Activated CD8-positive, alpha-beta T cell treated with anti-CD3 and anti-CD28 coated beads, Interleukin-2, amount 10 ng/mL, durations not matched to agents 7 days and 5 days (primary cell): ENCODE results near the gene CDC23. TPM values are rescaled to one million over a fixed set of nuclear protein-coding genes. Genes with fewer than 3 reads are reported as not detected.
"Not testable (repeated sequence)": the region's sequence is repeated elsewhere in the genome, so short reads cannot be mapped to it uniquely, and the experiment has no call there.

ENCODE experiments used
- ATAC-seq: fragments of 150-1000 bp; cut with Tn5 transposase; one replicate; pipeline ENCODE4 v1.10.0; 2021; ENCODE audit warnings: moderate library complexity
- CTCF ChIA-PET: fragments of 350-600 bp; sonication (Branson Sonifier 250); formaldehyde crosslinking; loops from one replicate; lab custom pipeline; 2021; ENCODE audit warnings: antibody characterized with exemption; lab: Charles Lee
- POLR2A ChIA-PET: fragments of 350-600 bp; sonication (Branson Sonifier 250); formaldehyde crosslinking; loops from one replicate; lab custom pipeline; 2021; ENCODE audit warnings: antibody characterized with exemption; lab: Charles Lee
- DNase-seq: peaks from one replicate; pipeline ENCODE4 v3.0.0-alpha.2; 2020
- H3K27ac Mint-ChIP-seq: one replicate; pipeline ENCODE4 v1.8.0; 2021; ENCODE audit warnings: mild to moderate bottlenecking, mixed read lengths
- H3K27me3 Mint-ChIP-seq: one replicate; pipeline ENCODE4 v1.8.0; 2021; ENCODE audit warnings: low read depth, mixed read lengths
- H3K36me3 Mint-ChIP-seq: one replicate; pipeline ENCODE4 v1.8.0; 2021; ENCODE audit warnings: low read depth, mixed read lengths
- H3K4me1 Mint-ChIP-seq: one replicate; pipeline ENCODE4 v1.8.0; 2021; ENCODE audit warnings: low read depth, mixed read lengths
- H3K4me3 Mint-ChIP-seq: one replicate; pipeline ENCODE4 v1.8.0; 2021; ENCODE audit warnings: mild to moderate bottlenecking, mixed read lengths
- H3K9me3 Mint-ChIP-seq: one replicate; pipeline ENCODE4 v1.8.0; 2022; ENCODE audit warnings: mixed read lengths; ENCODE audit not compliant: insufficient read depth
- total RNA-seq, 2 experiments: library from RNA; stranded (reverse); gene quantifications; one replicate each; pipeline ENCODE4 v1.2.3, GENCODE V29; 2021

Gene CDC23
- total RNA-seq, 2 experiments from 2014 or later: 34.1 to 36.6 TPM

- POLR2A ChIA-PET: interaction anchor here (0.8 to 4.1 kb wide), 5 partner anchors 10 to 287 kb away, joined by 3 to 21 read pairs (median 5); partner anchors contain the start of genes CDC25C, EGR1 and KDM3B
- H3K36me3 Mint-ChIP-seq: peaks cover 47% of the 10 kb centered on the region
- H3K27ac Mint-ChIP-seq: no peak overlapping the region
- CTCF ChIA-PET: interaction anchor here (0.9 to 6.1 kb wide), 6 partner anchors 10 to 233 kb away, joined by 3 to 72 read pairs (median 4); partner anchors contain the start of genes CDC23 and KDM3B
- H3K27me3 Mint-ChIP-seq: no peaks in the 10 kb centered on the region
- no peak overlapping the region for H3K4me3 Mint-ChIP-seq
- DNase-seq: peak; percentile 60
- H3K9me3 Mint-ChIP-seq: no peaks in the 10 kb centered on the region
- peak; percentile 18 for ATAC-seq
- H3K4me1 Mint-ChIP-seq: peaks cover 15% of the 10 kb centered on the region
Measured at GRCh38 chr5:138177941-138178515, 35.1 kb downstream of the CDC23 start.

- ATAC-seq: no peak
- POLR2A ChIA-PET: no interaction called here
- DNase-seq: no peak
- H3K36me3 Mint-ChIP-seq: peaks cover 70% of the 10 kb centered on the region
- no peaks in the 10 kb centered on the region for H3K4me1 Mint-ChIP-seq
- H3K9me3 Mint-ChIP-seq: no peaks in the 10 kb centered on the region
- no peaks in the 10 kb centered on the region for H3K27me3 Mint-ChIP-seq
- H3K4me3 Mint-ChIP-seq: no peak overlapping the region
- CTCF ChIA-PET: no interaction called here
- no peak overlapping the region for H3K27ac Mint-ChIP-seq
Measured at GRCh38 chr5:138170299-138170698, 42.8 kb downstream of the CDC23 start.

GRCh38 chr5:138169124-138169523 is 44.0 kb downstream of the CDC23 start:
- DNase-seq: no peak
- CTCF ChIA-PET: no interaction called here
- H3K27ac Mint-ChIP-seq: no peak overlapping the region

GRCh38 chr5:138163721-138164120 is 49.4 kb downstream of the CDC23 start:
- H3K4me1 Mint-ChIP-seq: no peaks in the 10 kb centered on the region
- no peak overlapping the region for H3K4me3 Mint-ChIP-seq
- peaks cover 78% of the 10 kb centered on the region for H3K36me3 Mint-ChIP-seq
- DNase-seq: no peak
- CTCF ChIA-PET: interaction anchor here (0.6 kb wide), 1 partner anchor 8 kb away, joined by 3 read pairs; no protein-coding TSS in a partner anchor
- no peaks in the 10 kb centered on the region for H3K27me3 Mint-ChIP-seq
- H3K27ac Mint-ChIP-seq: no peak overlapping the region
- POLR2A ChIA-PET: no interaction called here
- no peaks in the 10 kb centered on the region for H3K9me3 Mint-ChIP-seq
- no peak for ATAC-seq

More at GRCh38 chr5:138169124-138169523, 44.0 kb downstream of the CDC23 start:
- no peaks in the 10 kb centered on the region for H3K9me3 Mint-ChIP-seq
- no peak overlapping the region for H3K4me3 Mint-ChIP-seq
- H3K36me3 Mint-ChIP-seq: peaks cover 75% of the 10 kb centered on the region
- no peaks in the 10 kb centered on the region for H3K4me1 Mint-ChIP-seq
- ATAC-seq: no peak
- no peaks in the 10 kb centered on the region for H3K27me3 Mint-ChIP-seq
- POLR2A ChIA-PET: no interaction called here

- Mint-ChIP-seq H3K36me3 (peaks cover 71% of the 10 kb centered on the region), H3K27me3 (no peaks in the 10 kb centered on the region), H3K27ac (no peak overlapping the region), H3K4me3 (no peak overlapping the region), H3K9me3 (no peaks in the 10 kb centered on the region), H3K4me1 (no peaks in the 10 kb centered on the region)
- CTCF ChIA-PET: no interaction called here
- no peak for ATAC-seq
- POLR2A ChIA-PET: no interaction called here
- DNase-seq: no peak
Measured at GRCh38 chr5:138160706-138161105, 52.4 kb downstream of the CDC23 start.

GRCh38 chr5:138159666-138160065 is 53.5 kb downstream of the CDC23 start:
- Mint-ChIP-seq H3K27me3 (no peaks in the 10 kb centered on the region), H3K4me3 (no peak overlapping the region), H3K4me1 (no peaks in the 10 kb centered on the region), H3K27ac (no peak overlapping the region), H3K9me3 (no peaks in the 10 kb centered on the region), H3K36me3 (peaks cover 64% of the 10 kb centered on the region)
- DNase-seq (no peak), ATAC-seq (no peak)
- CTCF ChIA-PET: no interaction called here
- POLR2A ChIA-PET: no interaction called here

- no peaks in the 10 kb centered on the region for H3K9me3 Mint-ChIP-seq
- CTCF ChIA-PET: no interaction called here
- no peak overlapping the region for H3K4me3 Mint-ChIP-seq
- H3K27me3 Mint-ChIP-seq: peaks cover 4% of the 10 kb centered on the region
- ATAC-seq (no peak), DNase-seq (no peak)
- H3K36me3 Mint-ChIP-seq: peaks cover 46% of the 10 kb centered on the region
- POLR2A ChIA-PET: interaction anchor here (0.5 kb wide), 1 partner anchor 398 kb away, joined by 3 read pairs; no protein-coding TSS in a partner anchor
- H3K4me1 Mint-ChIP-seq: no peaks in the 10 kb centered on the region
- H3K27ac Mint-ChIP-seq: no peak overlapping the region
Measured at GRCh38 chr5:138157626-138158025, 55.5 kb downstream of the CDC23 start.

- H3K27ac Mint-ChIP-seq, ATAC-seq, POLR2A ChIA-PET, H3K9me3 Mint-ChIP-seq, CTCF ChIA-PET, H3K4me3 Mint-ChIP-seq, H3K4me1 Mint-ChIP-seq, DNase-seq, H3K27me3 Mint-ChIP-seq: not testable (repeated sequence)
- peaks cover 40% of the 10 kb centered on the region for H3K36me3 Mint-ChIP-seq
Measured at GRCh38 chr5:138155977-138156376, 57.1 kb downstream of the CDC23 start.

- no peaks in the 10 kb centered on the region for H3K4me1 Mint-ChIP-seq
- peaks cover 7% of the 10 kb centered on the region for H3K27me3 Mint-ChIP-seq
- ChIA-PET POLR2A (no interaction called here), CTCF (interaction anchor here (1.1 kb wide), 1 partner anchor 86 kb away, joined by 3 read pairs; no protein-coding TSS in a partner anchor)
- DNase-seq (no peak), ATAC-seq (no peak)
- H3K36me3 Mint-ChIP-seq: no peaks in the 10 kb centered on the region
- no peaks in the 10 kb centered on the region for H3K9me3 Mint-ChIP-seq
- H3K4me3 Mint-ChIP-seq: no peak overlapping the region
- H3K27ac Mint-ChIP-seq: no peak overlapping the region
Measured at GRCh38 chr5:138149530-138149929, 63.6 kb downstream of the CDC23 start.

- no peak for DNase-seq
- ChIA-PET CTCF (interaction anchor here (0.8 to 1.6 kb wide), 3 partner anchors 15 to 87 kb away, joined by 3 to 6 read pairs (median 4); no protein-coding TSS in a partner anchor), POLR2A (no interaction called here)
- no peak for ATAC-seq
- Mint-ChIP-seq H3K4me3 (no peak overlapping the region), H3K36me3 (no peaks in the 10 kb centered on the region), H3K27me3 (peaks cover 3% of the 10 kb centered on the region), H3K4me1 (no peaks in the 10 kb centered on the region), H3K27ac (no peak overlapping the region), H3K9me3 (no peaks in the 10 kb centered on the region)
Measured at GRCh38 chr5:138148811-138149210, 64.3 kb downstream of the CDC23 start.

GRCh38 chr5:138143578-138143977 is 69.5 kb downstream of the CDC23 start:
- ChIA-PET POLR2A (interaction anchor here (0.6 kb wide), 1 partner anchor 211 kb away, joined by 3 read pairs; no protein-coding TSS in a partner anchor), CTCF (interaction anchor here (1.6 kb wide), 1 partner anchor 10 kb away, joined by 5 read pairs; no protein-coding TSS in a partner anchor)
- H3K9me3 Mint-ChIP-seq, DNase-seq, ATAC-seq, H3K27ac Mint-ChIP-seq, H3K4me1 Mint-ChIP-seq, H3K4me3 Mint-ChIP-seq, H3K36me3 Mint-ChIP-seq: not testable (repeated sequence)
- H3K27me3 Mint-ChIP-seq: peaks cover 17% of the 10 kb centered on the region

- Mint-ChIP-seq H3K36me3 (no peaks in the 10 kb centered on the region), H3K27me3 (peaks cover 18% of the 10 kb centered on the region), H3K4me1 (no peaks in the 10 kb centered on the region), H3K27ac (no peak overlapping the region), H3K4me3 (no peak overlapping the region), H3K9me3 (no peaks in the 10 kb centered on the region)
- POLR2A ChIA-PET: interaction anchor here (0.7 kb wide), 1 partner anchor 14 kb away, joined by 4 read pairs; no protein-coding TSS in a partner anchor
- DNase-seq (no peak), ATAC-seq (no peak)
- CTCF ChIA-PET: no interaction called here
Measured at GRCh38 chr5:138141734-138142133, 71.4 kb downstream of the CDC23 start.
